Ammon's horn (tissue), 1 donor: ENCODE measurements around the gene PON2.
A peak's percentile ranks its signal among the peaks of the same experiment; 100 is the strongest.
"Not testable (repeated sequence)": the region's sequence is repeated elsewhere in the genome, so short reads cannot be mapped to it uniquely, and the experiment has no call there.

Source experiments
- DNase-seq: peaks from one replicate; pipeline ENCODE4 v3.0.0-alpha.2; 2016; ENCODE audit warnings: low spot score

The PON2 gene

GRCh38 chr7:95405208-95405607 lies 29.6 kb downstream of the PON2 start:
- no peak for DNase-seq

GRCh38 chr7:95404316-95404865 lies 30.4 kb downstream of the PON2 start:
- DNase-seq = peak; percentile 32

GRCh38 chr7:95398155-95398940 lies 36.5 kb downstream of the PON2 start:
- DNase-seq = no peak

GRCh38 chr7:95397381-95397780 lies 37.4 kb downstream of the PON2 start:
- no peak for DNase-seq

- no peak for DNase-seq
Observed at GRCh38 chr7:95396136-95397032, 38.4 kb downstream of the PON2 start, which contains the start of gene PON3. PON3 (minus strand) TSS chr7:95396375; CDS start chr7:95396350, 25 bp downstream.

- no peak for DNase-seq
Observed at GRCh38 chr7:95395755-95396135, 39.1 kb downstream of the PON2 start.

- DNase-seq = no peak
Observed at GRCh38 chr7:95394370-95394769, 40.5 kb downstream of the PON2 start.

- no peak for DNase-seq
Observed at GRCh38 chr7:95391761-95392160, 43.1 kb downstream of the PON2 start.

GRCh38 chr7:95389516-95389915 lies 45.3 kb downstream of the PON2 start:
- peak; percentile 51 for DNase-seq

- not testable (repeated sequence) for DNase-seq
Observed at GRCh38 chr7:95379457-95379856, 55.4 kb downstream of the PON2 start.

- DNase-seq = no peak
Observed at GRCh38 chr7:95376632-95377400, 58.0 kb downstream of the PON2 start.

- no peak for DNase-seq
Observed at GRCh38 chr7:95375591-95376257, 59.1 kb downstream of the PON2 start.

- no peak for DNase-seq
Observed at GRCh38 chr7:95373323-95373722, 61.5 kb downstream of the PON2 start.

GRCh38 chr7:95368235-95368634 lies 66.6 kb downstream of the PON2 start:
- DNase-seq = no peak

- DNase-seq = no peak
Observed at GRCh38 chr7:95367606-95368005, 67.2 kb downstream of the PON2 start.

GRCh38 chr7:95365151-95365550 lies 69.7 kb downstream of the PON2 start:
- no peak for DNase-seq

- DNase-seq = no peak
Observed at GRCh38 chr7:95357623-95358022, 77.2 kb downstream of the PON2 start.
